PC-3 (cell line): Measurements from ENCODE around the gene ZBTB16. TPM values are rescaled to one million over a fixed set of nuclear protein-coding genes. Genes with fewer than 3 reads are reported as not detected.
"Not testable (repeated sequence)": the region's sequence is repeated elsewhere in the genome, so short reads cannot be mapped to it uniquely, and the experiment has no call there.

Experiments
- ATAC-seq: fragments of 200-7000 bp; cut with Tn5 transposase; 2 replicates; pipeline ENCODE4 v1.9.1; 2020; ENCODE audit warnings: mild to moderate bottlenecking, moderate library complexity
- BruUV-seq: library from RNA; stranded (reverse); fragments of 400-500 nt; replicated peaks from 2 replicates; lab custom pipeline; 2021; lab: Mats Ljungman, UMichigan
- CTCF ChIA-PET: fragments of 300-600 bp; sonication (Branson Sonifier 250); formaldehyde crosslinking; loops from one replicate; lab custom pipeline; 2022; ENCODE audit warnings: antibody characterized with exemption; lab: Charles Lee
- POLR2A ChIA-PET: fragments of 300-600 bp; sonication (Branson Sonifier 250); formaldehyde crosslinking; loops from one replicate; lab custom pipeline; 2022; ENCODE audit warnings: antibody characterized with exemption; ENCODE audit not compliant: unreplicated experiment; lab: Charles Lee
- DNase-seq: peaks from one replicate; pipeline ENCODE4 v3.0.0-alpha.2; 2015
- H2AFZ ChIP-seq: fragments of 300-600 bp; sonication (generic); 2 replicates; pipeline ENCODE4 v1.6.0; 2016; ENCODE audit warnings: antibody characterized with exemption, low read length
- H3F3A ChIP-seq: fragments of 300-600 bp; sonication (generic); one replicate; pipeline ENCODE4 v1.6.0; 2017; ENCODE audit warnings: antibody characterized with exemption, low read length, control low read depth, mild to moderate bottlenecking; ENCODE audit not compliant: unreplicated experiment
- H3K27ac ChIP-seq: fragments of 300-600 bp; sonication (generic); 2 replicates; pipeline ENCODE4 v1.5.1; 2016; ENCODE audit warnings: mild to moderate bottlenecking, low read length
- H3K27me3 ChIP-seq: fragments of 300-600 bp; sonication (generic); 2 replicates; pipeline ENCODE4 v1.6.1; 2016; ENCODE audit warnings: low read length, mixed read lengths
- H3K36me3 ChIP-seq: fragments of 300-600 bp; sonication (generic); 2 replicates; pipeline ENCODE4 v1.6.1; 2016; ENCODE audit warnings: low read depth, mixed run types, low read length, mixed read lengths
- H3K4me1 ChIP-seq: fragments of 300-600 bp; sonication (generic); 2 replicates; pipeline ENCODE4 v1.5.1; 2016; ENCODE audit warnings: low read length; ENCODE audit not compliant: insufficient read depth
- H3K4me2 ChIP-seq: fragments of 300-600 bp; sonication (generic); 2 replicates; pipeline ENCODE4 v1.6.0; 2016; ENCODE audit warnings: low read length
- H3K4me3 ChIP-seq: fragments of 300-600 bp; sonication (generic); 2 replicates; pipeline ENCODE4 v1.5.1; 2016; ENCODE audit warnings: mild to moderate bottlenecking, low read length, mixed read lengths
- H3K79me2 ChIP-seq: fragments of 300-600 bp; sonication (generic); 2 replicates; pipeline ENCODE4 v1.6.1; 2017; ENCODE audit warnings: low read length, mixed read lengths
- H3K9ac ChIP-seq: fragments of 300-600 bp; sonication (generic); 2 replicates; pipeline ENCODE4 v1.6.0; 2016; ENCODE audit warnings: mild to moderate bottlenecking, low read length
- H3K9me2 ChIP-seq: fragments of 300-600 bp; sonication (generic); replicated peaks from 2 replicates; pipeline ENCODE4 v1.6.1; 2016; ENCODE audit warnings: mixed run types, low read length, mixed read lengths
- H3K9me3 ChIP-seq: fragments of 300-600 bp; sonication (generic); 2 replicates; pipeline ENCODE4 v1.6.1; 2016; ENCODE audit warnings: low read length, mixed read lengths
- H4K20me1 ChIP-seq: fragments of 300-600 bp; sonication (generic); 2 replicates; pipeline ENCODE4 v1.6.1; 2016; ENCODE audit warnings: low read length, mixed read lengths
- EZH2 ChIP-seq: fragments of 300-600 bp; sonication (generic); IDR thresholded peaks from one replicate; pipeline ENCODE4 v1.6.1; 2017; ENCODE audit warnings: antibody characterized with exemption, mild to moderate bottlenecking, low read length; ENCODE audit not compliant: unreplicated experiment
- EZH2phosphoT487 ChIP-seq: fragments of 300-600 bp; sonication (generic); IDR thresholded peaks from 2 replicates; pipeline ENCODE4 v1.6.1; 2018; ENCODE audit warnings: mild to moderate bottlenecking, antibody characterized with exemption, low read length, borderline replicate concordance
- intact Hi-C: fragments of 100-400 bp; cut with micrococcal nuclease; formaldehyde crosslinking; loops from 2 replicates; pipeline ENCODE4 v1.9.0; 2023
- total RNA-seq: library from RNA; depleted of rRNA; stranded (reverse); fragments of >200 nt; gene quantifications from 2 replicates; pipeline ENCODE4 v1.2.3, GENCODE V29; 2014
- TF ChIP-seq, protein P1 (sequence below): fragments of 300-600 bp; sonication (generic); conservative IDR thresholded peaks from 2 replicates; pipeline ENCODE4 v1.5.1; 2017; ENCODE audit warnings: antibody characterized with exemption, low read depth, mild to moderate bottlenecking, low read length

The ZBTB16 gene
- total RNA-seq, 1 experiment from 2014 or later, result not detected

- ChIA-PET POLR2A (interaction anchor here (0.5 kb wide), 1 partner anchor 1452 kb away, joined by 3 read pairs; no protein-coding TSS in a partner anchor), CTCF (no interaction called here)
- no peaks in the 10 kb centered on the region for H3K4me1 ChIP-seq
- H2AFZ ChIP-seq, result no peak overlapping the region
- H3K9ac ChIP-seq, result no peak overlapping the region
- H3K27me3 ChIP-seq, result peaks cover 90% of the 10 kb centered on the region
- no peak for ATAC-seq
- BruUV-seq, result no TSS peak
- no peak overlapping the region for H3K27ac ChIP-seq
- no peaks in the 10 kb centered on the region for H3K36me3 ChIP-seq
- no peak for DNase-seq
- no peaks in the 10 kb centered on the region for H3F3A ChIP-seq
- H3K9me2 ChIP-seq, result no peaks in the 10 kb centered on the region
- H4K20me1 ChIP-seq, result no peaks in the 10 kb centered on the region
- no peaks in the 10 kb centered on the region for H3K9me3 ChIP-seq
- TF ChIP-seq EZH2, result no peak
- no peak for TF ChIP-seq EZH2phosphoT487
- TF ChIP-seq, protein P1, sequence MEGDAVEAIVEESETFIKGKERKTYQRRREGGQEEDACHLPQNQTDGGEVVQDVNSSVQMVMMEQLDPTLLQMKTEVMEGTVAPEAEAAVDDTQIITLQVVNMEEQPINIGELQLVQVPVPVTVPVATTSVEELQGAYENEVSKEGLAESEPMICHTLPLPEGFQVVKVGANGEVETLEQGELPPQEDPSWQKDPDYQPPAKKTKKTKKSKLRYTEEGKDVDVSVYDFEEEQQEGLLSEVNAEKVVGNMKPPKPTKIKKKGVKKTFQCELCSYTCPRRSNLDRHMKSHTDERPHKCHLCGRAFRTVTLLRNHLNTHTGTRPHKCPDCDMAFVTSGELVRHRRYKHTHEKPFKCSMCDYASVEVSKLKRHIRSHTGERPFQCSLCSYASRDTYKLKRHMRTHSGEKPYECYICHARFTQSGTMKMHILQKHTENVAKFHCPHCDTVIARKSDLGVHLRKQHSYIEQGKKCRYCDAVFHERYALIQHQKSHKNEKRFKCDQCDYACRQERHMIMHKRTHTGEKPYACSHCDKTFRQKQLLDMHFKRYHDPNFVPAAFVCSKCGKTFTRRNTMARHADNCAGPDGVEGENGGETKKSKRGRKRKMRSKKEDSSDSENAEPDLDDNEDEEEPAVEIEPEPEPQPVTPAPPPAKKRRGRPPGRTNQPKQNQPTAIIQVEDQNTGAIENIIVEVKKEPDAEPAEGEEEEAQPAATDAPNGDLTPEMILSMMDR, result no peak
- no peaks in the 10 kb centered on the region for H3K79me2 ChIP-seq
- no peak overlapping the region for H3K4me2 ChIP-seq
- H3K4me3 ChIP-seq, result no peak overlapping the region
- intact Hi-C loops, result loop anchor here (10.0 kb wide), 1 partner anchor 116 kb away; no protein-coding TSS in a partner anchor
These were observed 10.5 kb upstream of the ZBTB16 start for GRCh38 chr11:114049050-114049449.

GRCh38 chr11:114049766-114050165, 9.7 kb upstream of the ZBTB16 start:
- H3K27me3 ChIP-seq, result peaks cover 91% of the 10 kb centered on the region
- POLR2A ChIA-PET, H3K4me2 ChIP-seq, H4K20me1 ChIP-seq, DNase-seq, H3K9ac ChIP-seq, H3F3A ChIP-seq, H3K36me3 ChIP-seq, H3K4me3 ChIP-seq, H2AFZ ChIP-seq, ATAC-seq, H3K27ac ChIP-seq, BruUV-seq, H3K79me2 ChIP-seq, H3K9me3 ChIP-seq, CTCF ChIA-PET, H3K4me1 ChIP-seq, H3K9me2 ChIP-seq: not testable (repeated sequence)
- intact Hi-C loops, result loop anchor here (10.0 kb wide), 1 partner anchor 115 kb away; no protein-coding TSS in a partner anchor

DNA sequence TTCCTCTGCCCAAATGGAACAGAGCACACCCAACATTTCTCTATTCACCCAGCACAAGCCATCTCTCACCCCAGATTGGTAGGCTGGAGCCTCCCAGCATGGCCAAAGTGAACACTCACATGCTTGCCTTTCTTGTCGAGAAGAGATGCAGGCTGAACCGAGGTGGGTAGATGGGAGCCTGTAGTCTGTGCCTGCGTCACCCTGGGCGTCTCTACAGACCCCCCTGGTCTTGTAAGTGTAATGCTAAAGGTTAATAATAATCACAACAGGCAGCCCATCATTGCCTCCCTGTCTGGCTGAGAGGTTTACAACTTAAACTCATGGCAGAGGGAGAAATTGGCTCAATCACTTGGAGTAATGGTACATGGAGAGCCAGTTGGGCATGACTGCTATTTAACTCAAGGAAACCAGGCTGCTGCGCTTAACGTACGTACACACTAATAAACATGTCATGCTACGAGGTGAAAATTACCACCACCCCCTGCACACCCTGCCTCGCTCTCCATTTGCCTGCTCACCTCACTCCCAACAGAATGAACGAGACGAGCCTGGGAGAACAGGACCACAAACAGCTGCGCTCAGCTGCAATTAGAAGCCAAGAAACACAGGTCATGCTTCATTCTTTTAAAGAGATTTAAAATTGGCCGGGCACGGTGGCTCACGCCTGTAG, 9.1 kb upstream of the ZBTB16 start:
- no peaks in the 10 kb centered on the region for H3F3A ChIP-seq
- ChIA-PET CTCF (no interaction called here), POLR2A (no interaction called here)
- no peaks in the 10 kb centered on the region for H3K4me1 ChIP-seq
- H3K79me2 ChIP-seq, result no peaks in the 10 kb centered on the region
- H4K20me1 ChIP-seq, result no peaks in the 10 kb centered on the region
- no peak overlapping the region for H2AFZ ChIP-seq
- H3K36me3 ChIP-seq, result no peaks in the 10 kb centered on the region
- no peak overlapping the region for H3K9ac ChIP-seq
- H3K9me3 ChIP-seq, result no peaks in the 10 kb centered on the region
- no peak for TF ChIP-seq EZH2
- TF ChIP-seq EZH2phosphoT487, result no peak
- TF ChIP-seq, protein P1, result no peak
- no peak overlapping the region for H3K4me2 ChIP-seq
- no peak overlapping the region for H3K27ac ChIP-seq
- intact Hi-C loops, result no loop called here
- H3K9me2 ChIP-seq, result no peaks in the 10 kb centered on the region
- no peak for DNase-seq
- no TSS peak for BruUV-seq
- no peak for ATAC-seq
- H3K4me3 ChIP-seq, result no peak overlapping the region
- peaks cover 89% of the 10 kb centered on the region for H3K27me3 ChIP-seq
